Inflammatory macrophage (primary cell): Measurements from ENCODE around the gene RBM5.

Experiments used
- DNase-seq, 2 donors: peaks; one replicate each; pipeline ENCODE4 v3.0.0-alpha.2; 2020 to 2022

RBM5 gene

GRCh38 chr3:50139308-50139707, 50.6 kb downstream of the RBM5 start:
- DNase-seq: no peak

- no peak for DNase-seq
Observed at GRCh38 chr3:50139718-50140423, 51.2 kb downstream of the RBM5 start.

GRCh38 chr3:50140990-50141389, 52.3 kb downstream of the RBM5 start:
- DNase-seq: no peak

DNA sequence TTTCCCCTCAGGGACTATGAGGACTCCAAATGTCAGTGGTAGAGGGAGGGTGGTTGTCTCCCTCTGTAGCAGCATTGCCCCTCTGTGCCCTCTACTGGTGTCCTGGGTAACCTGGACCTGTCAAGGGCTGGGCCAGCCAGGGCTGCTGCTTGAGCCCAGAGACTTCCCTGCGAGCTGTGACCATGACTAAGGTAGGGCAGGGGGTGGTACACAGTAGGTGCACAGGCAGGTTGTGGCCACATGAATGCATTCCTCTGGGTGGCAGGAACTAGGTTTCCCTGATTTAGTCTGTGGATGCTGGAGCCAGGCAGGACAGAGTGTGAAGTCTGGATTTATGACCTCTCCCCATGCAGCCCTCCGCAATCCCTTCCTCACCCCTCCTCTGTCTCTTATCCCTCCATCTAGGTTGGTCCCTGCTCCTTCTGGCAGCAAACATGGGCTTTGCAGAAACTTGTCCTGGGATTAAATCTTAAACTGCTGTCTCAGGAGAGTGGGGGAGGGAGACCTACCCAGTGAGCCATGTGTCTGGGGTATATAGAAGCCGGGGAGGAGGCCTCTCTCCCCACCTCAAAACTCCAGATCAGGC, 57.7 kb downstream of the RBM5 start:
- DNase-seq: no peak

DNA sequence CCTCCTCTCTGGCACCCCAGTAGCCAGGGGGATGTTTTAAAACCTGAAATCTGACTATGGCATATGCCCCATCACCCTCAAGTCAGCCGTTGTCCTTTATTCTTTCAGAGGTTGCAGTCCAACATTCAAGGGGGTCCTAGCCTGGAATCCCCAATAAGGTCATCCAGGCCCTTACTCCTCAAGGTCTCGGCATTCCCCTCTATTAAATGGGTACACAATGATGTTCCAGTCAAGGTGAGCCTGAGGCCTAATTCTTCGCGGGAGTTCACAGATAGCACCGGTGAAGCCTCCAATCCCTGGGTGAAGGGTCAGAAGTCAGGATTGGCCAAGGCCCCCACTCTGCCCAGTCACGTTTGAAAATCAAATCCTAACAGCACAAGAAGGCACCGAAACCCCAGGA, 58.3 kb downstream of the RBM5 start:
- no peak for DNase-seq

DNA sequence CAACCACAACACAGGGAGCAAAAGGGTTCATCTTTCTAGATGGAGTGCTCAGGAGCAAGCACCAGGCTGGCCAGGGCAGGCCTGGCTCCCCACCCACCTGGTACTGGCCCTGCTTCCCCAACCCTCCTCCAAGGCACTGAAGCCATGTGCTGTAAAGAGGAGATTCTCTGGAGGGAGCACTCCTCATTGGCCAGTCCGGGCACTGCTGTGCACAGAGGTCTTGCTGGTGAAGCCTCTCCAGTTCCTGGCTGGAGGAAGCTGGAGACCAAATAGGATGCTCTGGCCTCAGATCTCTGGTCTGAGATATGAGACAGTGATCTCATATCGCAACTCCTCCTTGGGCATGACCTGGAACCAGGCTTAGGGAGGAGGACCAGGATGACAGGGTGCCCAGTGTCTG, 58.7 kb downstream of the RBM5 start:
- DNase-seq: no peak

DNA sequence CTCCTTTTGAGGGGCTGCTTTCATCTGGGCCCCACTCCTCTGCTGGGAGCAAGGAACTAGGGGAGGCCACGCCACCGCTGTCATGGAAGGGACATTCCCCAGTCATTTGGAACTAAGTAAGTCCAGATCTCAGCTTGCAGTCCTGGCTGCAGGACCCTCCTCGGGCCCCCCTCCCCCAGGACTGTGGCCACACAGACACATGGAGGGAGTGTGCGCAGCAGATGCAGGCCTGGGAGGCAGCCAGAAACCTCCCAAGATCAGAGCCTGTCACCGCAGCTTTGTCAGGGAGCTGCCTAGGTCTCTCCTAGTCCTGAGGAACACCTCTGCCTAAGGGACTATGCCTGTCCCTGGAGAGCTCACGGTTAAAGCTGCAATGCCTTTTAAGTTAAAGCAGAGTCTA, 59.1 kb downstream of the RBM5 start:
- DNase-seq: no peak

- DNase-seq: no peak
Observed at GRCh38 chr3:50150404-50150750, 61.7 kb downstream of the RBM5 start.

GRCh38 chr3:50150863-50151686, 62.4 kb downstream of the RBM5 start:
- DNase-seq: no peak

DNA sequence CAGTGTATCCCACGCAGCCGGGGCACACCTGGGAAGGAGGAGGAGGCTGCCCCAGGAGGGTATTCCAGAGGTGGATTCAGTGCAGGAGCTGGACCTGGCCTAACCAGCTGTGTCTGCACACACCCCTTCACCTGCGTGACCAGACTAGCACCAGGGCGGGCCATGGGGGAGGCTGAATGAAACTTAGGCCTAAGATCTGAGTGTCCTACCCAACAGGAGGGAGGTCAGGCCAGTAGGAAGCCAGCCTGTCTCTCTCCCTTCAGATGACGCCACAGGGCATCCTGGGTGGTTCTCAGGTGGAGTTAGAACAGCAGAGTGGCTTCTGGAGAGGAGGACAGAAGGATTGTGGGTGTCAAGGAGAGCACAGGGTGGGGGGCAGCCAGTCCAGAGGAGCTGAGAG, 63.0 kb downstream of the RBM5 start:
- no peak for DNase-seq

- DNase-seq: no peak
Observed at GRCh38 chr3:50153782-50154475, 65.2 kb downstream of the RBM5 start.

DNA sequence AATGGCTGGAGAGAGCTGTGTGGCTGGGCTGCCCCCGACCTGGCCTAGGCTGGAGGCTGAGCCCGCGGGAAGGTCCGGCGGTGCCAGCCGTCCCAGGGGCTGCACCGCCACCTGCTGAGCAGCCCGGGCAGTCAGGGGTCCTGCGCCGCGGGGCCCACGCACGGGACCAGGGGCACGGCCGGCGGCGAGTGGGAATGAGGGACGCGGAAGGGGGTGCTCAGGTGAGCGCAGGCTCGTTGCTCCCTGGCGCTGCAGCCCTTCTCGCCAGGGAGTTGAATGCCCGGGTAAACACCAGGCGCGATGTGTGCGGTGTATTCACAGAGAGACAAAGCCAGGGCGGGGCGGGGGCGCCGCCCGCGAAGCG, 65.7 kb downstream of the RBM5 start:
- no peak for DNase-seq

GRCh38 chr3:50154840-50155490, 66.2 kb downstream of the RBM5 start, which contains the start of gene SEMA3F:
Gene SEMA3F, plus strand, starts transcription at chr3:50155324. Its CDS starts 4,299 bp downstream, at chr3:50159623.
- DNase-seq: peak; percentile 52 to 72

DNA sequence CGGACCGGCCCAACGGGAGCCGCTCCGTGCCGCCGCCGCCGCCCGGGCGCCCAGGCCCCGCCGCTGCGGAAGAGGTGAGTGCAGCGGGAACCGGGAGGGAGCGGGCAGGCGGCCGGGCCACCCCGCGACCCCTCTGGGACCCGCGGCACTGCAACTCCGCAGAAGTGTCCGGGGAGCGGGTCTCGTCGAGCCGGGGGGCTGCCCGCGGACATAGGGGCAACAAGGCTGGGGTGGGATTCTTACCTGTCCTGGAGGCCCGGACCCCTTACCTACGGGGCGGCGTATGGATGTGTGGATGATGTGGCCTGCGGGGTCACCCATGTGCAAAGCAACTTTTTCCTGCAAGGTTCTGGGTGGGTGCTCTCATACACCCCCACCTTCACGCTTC, 66.8 kb downstream of the RBM5 start:
- DNase-seq: no peak

DNA sequence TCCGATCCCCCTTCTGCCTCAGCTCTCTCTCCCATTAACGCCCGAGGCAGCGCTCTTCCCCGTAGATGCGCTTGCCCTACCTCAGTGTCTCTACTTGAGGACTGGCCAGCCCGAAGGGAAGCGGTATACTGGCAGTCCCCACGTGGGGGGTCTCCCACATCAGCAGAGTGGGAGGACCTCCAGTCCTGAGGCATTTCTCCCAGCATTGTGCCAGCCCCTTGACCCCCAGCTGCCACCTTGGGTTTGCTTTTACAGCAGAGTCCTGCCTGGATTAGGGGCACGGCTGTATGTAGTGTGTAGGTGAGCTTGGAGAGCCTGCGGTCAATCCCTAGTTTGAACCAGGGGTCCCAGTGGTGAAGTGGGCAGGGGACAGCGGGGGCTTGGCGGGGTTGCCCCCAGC, 67.2 kb downstream of the RBM5 start:
- no peak for DNase-seq

DNA sequence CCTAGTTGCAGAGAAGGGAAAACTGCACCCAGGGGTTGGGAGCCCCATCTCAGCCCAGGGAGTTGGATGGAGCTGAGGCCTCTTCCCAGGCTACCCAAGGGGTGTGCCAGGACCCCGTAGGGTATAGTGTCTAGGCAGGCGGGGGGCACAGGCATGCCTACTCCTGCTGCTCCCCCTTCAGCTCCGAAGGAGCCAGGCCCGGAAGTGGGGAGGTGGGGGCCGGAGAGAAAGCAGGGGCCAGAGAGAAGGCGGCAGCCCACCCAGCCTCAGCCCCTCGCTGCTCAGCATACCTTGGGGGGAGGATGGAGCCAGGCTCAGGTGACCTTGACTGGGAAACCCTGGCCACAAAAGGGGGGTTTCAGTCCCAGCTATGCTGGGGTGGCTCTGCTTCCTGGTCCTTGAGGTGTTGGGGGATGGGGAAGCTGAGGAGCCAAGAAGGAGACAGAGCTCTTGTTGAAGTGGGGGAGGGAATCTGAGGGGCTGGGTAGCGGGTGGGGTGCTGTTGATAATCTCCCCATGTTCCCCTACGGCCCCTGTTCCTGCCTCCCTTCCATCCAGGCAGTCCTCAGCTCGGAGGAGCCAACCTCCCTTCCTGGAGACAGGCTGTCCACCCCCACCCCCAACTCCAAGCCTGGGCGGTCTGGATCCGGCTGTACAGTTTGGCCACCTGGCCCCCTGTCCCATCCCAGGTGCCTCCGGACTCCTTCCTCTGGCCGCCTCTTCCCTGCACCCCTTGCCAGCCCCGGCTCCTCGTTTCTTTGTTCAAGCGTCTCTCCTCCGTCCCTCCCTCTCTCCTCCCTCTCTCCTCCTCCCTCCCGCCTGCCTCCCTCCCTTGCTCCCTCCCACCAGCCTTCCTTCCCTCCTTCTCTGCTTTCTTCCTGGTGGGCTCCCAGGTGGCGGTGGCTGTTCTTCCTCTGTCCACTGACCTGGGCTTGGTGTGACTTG, 68.1 kb downstream of the RBM5 start:
- DNase-seq: no peak

- no peak for DNase-seq
Observed at GRCh38 chr3:50157827-50158529, 69.3 kb downstream of the RBM5 start.

DNA sequence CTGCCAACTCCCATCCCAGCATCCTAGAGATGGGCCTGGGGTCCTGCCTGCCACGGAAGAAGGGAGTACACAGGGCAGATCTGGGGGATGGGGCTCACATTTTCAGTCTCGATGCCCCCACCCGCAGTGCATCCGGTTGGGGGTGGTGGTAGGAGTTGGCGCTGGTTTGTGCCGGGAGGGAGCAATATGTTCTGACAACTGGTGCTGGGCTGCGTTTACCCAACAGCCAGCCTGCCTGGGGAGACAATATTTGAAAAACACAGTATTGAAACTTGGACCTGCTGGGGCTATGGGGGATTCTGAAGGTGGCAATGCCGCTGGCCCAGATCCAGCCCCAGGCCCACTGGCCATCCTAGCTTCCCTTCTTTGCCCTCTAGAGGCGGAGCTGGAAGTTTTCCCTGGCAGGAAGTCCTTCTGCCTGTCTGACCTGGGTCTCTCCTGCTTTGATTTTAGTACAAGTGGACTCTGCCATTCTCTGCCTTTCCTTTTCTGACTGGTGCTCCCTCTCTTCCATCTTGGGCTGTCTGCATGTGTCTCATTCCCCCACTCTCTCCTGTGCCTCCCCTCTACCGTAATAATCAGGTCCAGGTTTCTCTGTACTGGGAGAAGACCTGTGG, 69.9 kb downstream of the RBM5 start:
- DNase-seq: no peak

GRCh38 chr3:50160561-50160983, 71.9 kb downstream of the RBM5 start:
- DNase-seq: no peak

DNA sequence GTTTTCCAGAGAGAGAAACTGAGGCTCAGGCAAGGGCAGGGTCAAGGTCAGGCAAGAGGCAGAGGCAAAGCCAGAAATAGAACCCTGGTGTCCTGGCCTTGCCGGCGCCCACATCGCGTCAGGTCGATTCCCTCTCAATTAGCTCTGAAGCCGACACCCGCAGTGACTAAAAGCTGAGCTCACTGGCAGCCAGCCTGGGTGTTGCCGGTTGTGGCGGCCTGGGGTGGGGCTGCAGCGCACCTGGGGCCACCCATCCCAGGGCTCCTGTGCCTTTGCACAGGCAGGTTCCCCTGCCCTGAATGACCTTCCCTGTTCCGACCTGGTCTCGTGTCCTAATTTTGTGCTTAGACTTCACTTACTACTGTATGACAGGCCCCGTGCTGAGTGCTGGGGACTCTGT, 72.6 kb downstream of the RBM5 start:
- DNase-seq: no peak
